Measurements from ENCODE around the gene ITPR3.

Gene ITPR3

GRCh38 chr6:33613146-33613794 is 7.9 kb upstream of the ITPR3 start:
- H3K4me3 Mint-ChIP-seq, result no peak overlapping the region
- H3K36me3 Mint-ChIP-seq, result no peaks in the 10 kb centered on the region
- ATAC-seq (replicated peaks) (no peak), DNase-seq (no peak)
- no peaks in the 10 kb centered on the region for H3K9me3 Mint-ChIP-seq
- peaks cover 0 to 5% of the 10 kb centered on the region in 2 donors for H3K27me3 Mint-ChIP-seq
- H3K27ac Mint-ChIP-seq, result no peak overlapping the region
- H3K4me1 Mint-ChIP-seq, result peaks cover 9 to 10% of the 10 kb centered on the region in 2 donors

GRCh38 chr6:33613795-33614168 is 7.3 kb upstream of the ITPR3 start:
- ATAC-seq (replicated peaks) (no peak), DNase-seq (no peak)
- Mint-ChIP-seq H3K9me3 (no peaks in the 10 kb centered on the region), H3K27me3 (peaks cover 0 to 5% of the 10 kb centered on the region in 2 donors), H3K36me3 (no peaks in the 10 kb centered on the region), H3K4me3 (no peak overlapping the region), H3K27ac (no peak overlapping the region), H3K4me1 (peaks cover 9 to 12% of the 10 kb centered on the region in 2 donors)

- no peaks in the 10 kb centered on the region for H3K9me3 Mint-ChIP-seq
- H3K27me3 Mint-ChIP-seq, result no peaks in the 10 kb centered on the region
- ATAC-seq (replicated peaks), result no peak
- H3K27ac Mint-ChIP-seq, result no peak overlapping the region
- H3K4me1 Mint-ChIP-seq, result peaks cover 8 to 12% of the 10 kb centered on the region in 2 donors
- H3K4me3 Mint-ChIP-seq, result no peak overlapping the region
- H3K36me3 Mint-ChIP-seq, result no peaks in the 10 kb centered on the region
- DNase-seq, result no peak
Observed at GRCh38 chr6:33616113-33616512, 5.0 kb upstream of the ITPR3 start.

GRCh38 chr6:33616913-33617312 is 4.2 kb upstream of the ITPR3 start:
- H3K4me3 Mint-ChIP-seq, result no peak overlapping the region
- H3K27me3 Mint-ChIP-seq, result no peaks in the 10 kb centered on the region
- no peaks in the 10 kb centered on the region for H3K36me3 Mint-ChIP-seq
- ATAC-seq (replicated peaks) (no peak), DNase-seq (no peak)
- H3K4me1 Mint-ChIP-seq, result peaks cover 8 to 16% of the 10 kb centered on the region in 2 donors
- H3K27ac Mint-ChIP-seq, result no peak overlapping the region
- no peaks in the 10 kb centered on the region for H3K9me3 Mint-ChIP-seq

- H3K4me3 Mint-ChIP-seq, result peak overlapping the region in 1 of 2 donors; percentile 93
- peaks cover 28 to 40% of the 10 kb centered on the region in 2 donors for H3K4me1 Mint-ChIP-seq
- ATAC-seq (replicated peaks), result no peak
- H3K36me3 Mint-ChIP-seq, result peaks cover 3 to 9% of the 10 kb centered on the region in 2 donors
- no peak overlapping the region for H3K27ac Mint-ChIP-seq
- no peak for DNase-seq
- no peaks in the 10 kb centered on the region for H3K27me3 Mint-ChIP-seq
- H3K9me3 Mint-ChIP-seq, result no peaks in the 10 kb centered on the region
Observed at GRCh38 chr6:33619166-33619840, 1.8 kb upstream of the ITPR3 start.

GRCh38 chr6:33620158-33620855 is 815 bp upstream of the ITPR3 start:
- Mint-ChIP-seq H3K27me3 (no peaks in the 10 kb centered on the region), H3K9me3 (no peaks in the 10 kb centered on the region), H3K27ac (peak overlapping the region; percentile 91), H3K36me3 (peaks cover 9 to 15% of the 10 kb centered on the region in 2 donors), H3K4me3 (peak overlapping the region; percentile 91 to 93), H3K4me1 (peaks cover 34 to 50% of the 10 kb centered on the region in 2 donors)
- ATAC-seq (replicated peaks) (peak in 1 of 2 donors; percentile 22), DNase-seq (no peak)

GRCh38 chr6:33621711-33622388 is 728 bp downstream of the ITPR3 start:
- Mint-ChIP-seq H3K36me3 (peaks cover 9 to 15% of the 10 kb centered on the region in 2 donors), H3K27ac (peak overlapping the region; percentile 84), H3K4me1 (peaks cover 36 to 55% of the 10 kb centered on the region in 2 donors), H3K9me3 (no peaks in the 10 kb centered on the region), H3K27me3 (no peaks in the 10 kb centered on the region), H3K4me3 (peak overlapping the region; percentile 90 to 93)
- ATAC-seq (replicated peaks) (peak; percentile 33 to 35), DNase-seq (no peak)

- ATAC-seq (replicated peaks), result no peak
- Mint-ChIP-seq H3K27ac (peak overlapping the region; percentile 84), H3K27me3 (no peaks in the 10 kb centered on the region), H3K4me3 (peak overlapping the region; percentile 90 to 93), H3K4me1 (peaks cover 39 to 59% of the 10 kb centered on the region in 2 donors), H3K9me3 (no peaks in the 10 kb centered on the region), H3K36me3 (peaks cover 11 to 15% of the 10 kb centered on the region in 2 donors)
- no peak for DNase-seq
Observed at GRCh38 chr6:33622456-33623431, 1.6 kb downstream of the ITPR3 start.

GRCh38 chr6:33623895-33624381 is 2.8 kb downstream of the ITPR3 start:
- peaks cover 13 to 19% of the 10 kb centered on the region in 2 donors for H3K36me3 Mint-ChIP-seq
- ATAC-seq (replicated peaks) (no peak), DNase-seq (no peak)
- no peak overlapping the region for H3K27ac Mint-ChIP-seq
- H3K27me3 Mint-ChIP-seq, result no peaks in the 10 kb centered on the region
- peaks cover 45 to 70% of the 10 kb centered on the region in 2 donors for H3K4me1 Mint-ChIP-seq
- no peaks in the 10 kb centered on the region for H3K9me3 Mint-ChIP-seq
- H3K4me3 Mint-ChIP-seq, result peak overlapping the region; percentile 3 to 31

- H3K27me3 Mint-ChIP-seq, result no peaks in the 10 kb centered on the region
- ATAC-seq (replicated peaks), result no peak
- peak overlapping the region; percentile 71 for H3K27ac Mint-ChIP-seq
- DNase-seq, result no peak
- H3K9me3 Mint-ChIP-seq, result no peaks in the 10 kb centered on the region
- H3K4me1 Mint-ChIP-seq, result peaks cover 43 to 66% of the 10 kb centered on the region in 2 donors
- H3K4me3 Mint-ChIP-seq, result no peak overlapping the region
- peaks cover 13 to 19% of the 10 kb centered on the region in 2 donors for H3K36me3 Mint-ChIP-seq
Observed at GRCh38 chr6:33624856-33625255, 3.7 kb downstream of the ITPR3 start.

- Mint-ChIP-seq H3K4me3 (no peak overlapping the region), H3K36me3 (peaks cover 20 to 33% of the 10 kb centered on the region in 2 donors), H3K4me1 (peaks cover 46 to 72% of the 10 kb centered on the region in 2 donors), H3K27ac (no peak overlapping the region), H3K9me3 (peaks cover 0 to 3% of the 10 kb centered on the region in 2 donors), H3K27me3 (no peaks in the 10 kb centered on the region)
- ATAC-seq (replicated peaks) (no peak), DNase-seq (no peak)
Observed at GRCh38 chr6:33627876-33628275, 6.8 kb downstream of the ITPR3 start.

- H3K27me3 Mint-ChIP-seq, result no peaks in the 10 kb centered on the region
- H3K4me1 Mint-ChIP-seq, result peaks cover 47 to 71% of the 10 kb centered on the region in 2 donors
- DNase-seq, result no peak
- peaks cover 0 to 5% of the 10 kb centered on the region in 2 donors for H3K9me3 Mint-ChIP-seq
- H3K4me3 Mint-ChIP-seq, result no peak overlapping the region
- no peak for ATAC-seq (replicated peaks)
- H3K27ac Mint-ChIP-seq, result no peak overlapping the region
- peaks cover 21 to 33% of the 10 kb centered on the region in 2 donors for H3K36me3 Mint-ChIP-seq
Observed at GRCh38 chr6:33628401-33628964, 7.4 kb downstream of the ITPR3 start.

GRCh38 chr6:33630014-33630413 is 8.9 kb downstream of the ITPR3 start:
- Mint-ChIP-seq H3K9me3 (peaks cover 0 to 5% of the 10 kb centered on the region in 2 donors), H3K27ac (no peak overlapping the region), H3K36me3 (peaks cover 13 to 24% of the 10 kb centered on the region in 2 donors), H3K27me3 (no peaks in the 10 kb centered on the region), H3K4me1 (peaks cover 42 to 69% of the 10 kb centered on the region in 2 donors), H3K4me3 (no peak overlapping the region)
- ATAC-seq (replicated peaks) (no peak), DNase-seq (no peak)

Data from stimulated activated naive B cell treated with anti-CD40 and anti-IgM and Interleukin-4, amounts not matched to agents 10 μg/mL and 1 μg/mL and 100 μg/mL, for 72 hours (primary cell).